ENCODE measurements around the gene CTTNBP2NL.

Gene CTTNBP2NL

DNA sequence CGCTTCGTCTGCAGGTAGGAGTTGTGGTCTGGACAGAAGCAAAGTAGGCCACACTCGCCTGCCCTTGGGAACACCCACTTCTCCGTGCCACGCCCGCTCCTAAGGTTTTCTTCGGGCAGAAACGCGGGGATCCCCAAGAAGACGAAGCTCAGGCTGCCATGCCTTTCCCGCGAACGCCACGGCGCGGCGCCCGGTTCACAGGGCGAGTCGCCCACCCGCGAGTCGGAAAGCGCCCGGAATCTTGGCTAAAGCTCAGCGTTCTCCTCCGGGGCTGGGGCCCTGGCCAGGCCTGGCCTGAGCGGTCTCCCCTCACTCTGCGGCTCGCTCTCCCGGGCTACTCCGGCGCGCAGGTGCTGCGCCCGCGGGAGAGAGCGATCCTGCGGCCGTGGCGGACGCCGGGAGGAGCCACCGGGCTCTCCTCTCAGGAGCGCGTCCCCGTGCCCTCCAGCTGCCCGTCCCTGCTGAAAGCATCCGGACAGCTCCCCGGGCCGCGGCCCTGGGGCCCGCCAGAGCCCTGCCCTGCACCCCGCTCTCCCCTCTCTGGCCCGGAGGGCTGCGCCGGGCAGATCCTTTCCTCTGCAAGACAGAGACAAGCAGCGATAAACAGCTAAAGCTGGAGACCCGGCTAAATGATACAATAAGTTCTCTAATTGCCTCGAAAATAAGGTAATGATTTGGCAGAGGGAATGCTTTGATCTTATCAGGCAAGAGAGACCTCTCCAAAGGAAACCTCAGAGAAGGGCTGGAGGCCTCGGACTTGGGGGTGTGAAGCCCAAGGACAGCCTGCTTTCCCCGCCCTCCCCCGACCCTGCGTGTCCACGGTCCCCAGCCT lies 106.0 kb downstream of the CTTNBP2NL start:
- TF ChIP-seq CTCF (IDR thresholded peaks at IDR 0.05; ENCODE audit: insufficient read depth, low read depth, low read length, missing control alignments): peak; percentile 75
- peak; percentile 70 for DNase-seq (ENCODE audit: low read depth)
- peak overlapping the region; percentile 51 for H3K4me3 ChIP-seq (ENCODE audit: low read length)

DNA sequence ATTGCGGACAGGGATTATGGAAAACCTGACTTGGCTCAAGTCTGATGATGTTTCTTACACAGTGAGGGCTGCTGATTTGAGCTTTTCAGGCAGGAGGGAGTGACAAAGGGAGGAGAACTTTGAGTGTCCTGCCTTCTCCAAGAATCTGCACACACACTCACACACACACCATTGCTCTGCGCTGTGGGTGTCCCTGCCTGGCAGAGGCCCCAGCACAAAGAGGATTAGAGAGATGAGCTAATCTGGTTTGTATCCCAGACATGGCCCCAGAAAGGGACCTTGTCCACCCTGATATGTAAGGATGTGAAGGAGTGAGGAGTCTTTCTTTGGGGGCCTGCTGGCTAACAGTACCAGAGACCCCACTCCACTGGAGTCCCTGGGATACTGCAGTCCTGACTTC lies 106.8 kb downstream of the CTTNBP2NL start:
- H3K4me3 ChIP-seq (ENCODE audit: low read length): no peak overlapping the region
- DNase-seq (ENCODE audit: low read depth): no peak
- TF ChIP-seq CTCF (IDR thresholded peaks at IDR 0.05; ENCODE audit: insufficient read depth, low read depth, low read length, missing control alignments): no peak

DNA sequence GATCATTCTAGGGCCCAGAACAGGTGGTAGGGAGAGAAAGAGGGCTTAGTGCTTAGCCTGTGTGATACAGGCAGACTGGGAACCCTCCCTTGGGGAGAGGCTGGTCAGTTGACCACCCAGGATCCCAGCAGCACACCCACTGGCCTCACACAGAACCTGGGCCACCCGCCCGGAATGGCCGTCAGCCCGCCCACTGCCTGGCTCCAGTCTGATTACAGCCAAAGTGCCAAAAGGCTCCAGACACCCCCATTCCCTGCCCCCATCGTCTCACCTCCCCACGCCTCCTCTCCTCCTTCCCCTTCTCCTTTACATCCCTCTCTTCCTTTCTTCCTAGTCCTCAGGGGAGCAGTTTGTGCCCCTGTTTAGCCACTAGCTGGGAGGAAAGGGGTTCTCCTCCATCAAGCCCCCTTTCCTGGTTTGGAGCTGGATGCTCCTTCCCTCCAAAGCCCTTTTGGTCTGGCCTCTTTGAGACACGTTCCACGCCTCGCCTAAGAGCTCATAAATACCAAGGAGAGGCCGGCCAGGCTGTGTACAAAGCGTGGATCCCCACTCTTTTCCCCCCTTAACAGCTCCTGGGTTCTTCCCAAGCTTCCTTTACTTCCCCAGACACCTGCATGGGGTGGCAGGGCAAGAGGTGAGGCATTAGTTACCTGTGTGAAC lies 108.1 kb downstream of the CTTNBP2NL start:
- no peak for TF ChIP-seq CTCF (IDR thresholded peaks at IDR 0.05; ENCODE audit: insufficient read depth, low read depth, low read length, missing control alignments)
- no peak for DNase-seq (ENCODE audit: low read depth)
- no peak overlapping the region for H3K4me3 ChIP-seq (ENCODE audit: low read length)

GRCh38 chr1:112504661-112505399 lies 108.8 kb downstream of the CTTNBP2NL start:
- no peak for DNase-seq (ENCODE audit: low read depth)
- TF ChIP-seq CTCF (IDR thresholded peaks at IDR 0.05; ENCODE audit: insufficient read depth, low read depth, low read length, missing control alignments): no peak
- no peak overlapping the region for H3K4me3 ChIP-seq (ENCODE audit: low read length)

- no peak for DNase-seq (ENCODE audit: low read depth)
- TF ChIP-seq CTCF (IDR thresholded peaks at IDR 0.05; ENCODE audit: insufficient read depth, low read depth, low read length, missing control alignments): no peak
- no peak overlapping the region for H3K4me3 ChIP-seq (ENCODE audit: low read length)
Measured at GRCh38 chr1:112505400-112505785, 109.4 kb downstream of the CTTNBP2NL start.

GRCh38 chr1:112505878-112506277 lies 109.9 kb downstream of the CTTNBP2NL start:
- no peak for DNase-seq (ENCODE audit: low read depth)
- no peak for TF ChIP-seq CTCF (IDR thresholded peaks at IDR 0.05; ENCODE audit: insufficient read depth, low read depth, low read length, missing control alignments)
- no peak overlapping the region for H3K4me3 ChIP-seq (ENCODE audit: low read length)

Data from epithelial cell of esophagus (primary cell).